GM21825 (cell line): ENCODE data around the gene SATB2.

Experiments used
- ATAC-seq: cut with Tn5 transposase; IDR thresholded peaks from one replicate; pipeline ENCODE4 v1.9.1; 2021; ENCODE audit warnings: mild to moderate bottlenecking, moderate library complexity; ENCODE audit not compliant: unreplicated experiment

Gene SATB2

GRCh38 chr2:199273042-199273511 is 184.7 kb downstream of the SATB2 start:
- ATAC-seq = no peak

GRCh38 chr2:199261936-199262335 is 195.8 kb downstream of the SATB2 start:
- ATAC-seq = no peak

GRCh38 chr2:199261239-199261638 is 196.5 kb downstream of the SATB2 start:
- ATAC-seq = no peak

- ATAC-seq = no peak
Observed at GRCh38 chr2:199259671-199260070, 198.1 kb downstream of the SATB2 start.

GRCh38 chr2:199258291-199258690 is 199.4 kb downstream of the SATB2 start:
- no peak for ATAC-seq

- ATAC-seq = no peak
Observed at GRCh38 chr2:199257261-199258224, 200.2 kb downstream of the SATB2 start.

GRCh38 chr2:199230091-199230490 is 227.6 kb downstream of the SATB2 start:
- no peak for ATAC-seq

GRCh38 chr2:199228887-199229819 is 228.6 kb downstream of the SATB2 start:
- no peak for ATAC-seq

GRCh38 chr2:199223791-199224190 is 233.9 kb downstream of the SATB2 start:
- ATAC-seq = no peak

GRCh38 chr2:199220920-199221319 is 236.8 kb downstream of the SATB2 start:
- no peak for ATAC-seq

- ATAC-seq = no peak
Observed at GRCh38 chr2:199219551-199219950, 238.2 kb downstream of the SATB2 start.
